AG20443 (cell line): ENCODE data around the gene ENPP1.

ENCODE experiments used
- DNase-seq: peaks from one replicate; pipeline ENCODE4 v3.0.0; 2012; ENCODE audit warnings: low spot score, mixed read lengths

ENPP1 gene

DNA sequence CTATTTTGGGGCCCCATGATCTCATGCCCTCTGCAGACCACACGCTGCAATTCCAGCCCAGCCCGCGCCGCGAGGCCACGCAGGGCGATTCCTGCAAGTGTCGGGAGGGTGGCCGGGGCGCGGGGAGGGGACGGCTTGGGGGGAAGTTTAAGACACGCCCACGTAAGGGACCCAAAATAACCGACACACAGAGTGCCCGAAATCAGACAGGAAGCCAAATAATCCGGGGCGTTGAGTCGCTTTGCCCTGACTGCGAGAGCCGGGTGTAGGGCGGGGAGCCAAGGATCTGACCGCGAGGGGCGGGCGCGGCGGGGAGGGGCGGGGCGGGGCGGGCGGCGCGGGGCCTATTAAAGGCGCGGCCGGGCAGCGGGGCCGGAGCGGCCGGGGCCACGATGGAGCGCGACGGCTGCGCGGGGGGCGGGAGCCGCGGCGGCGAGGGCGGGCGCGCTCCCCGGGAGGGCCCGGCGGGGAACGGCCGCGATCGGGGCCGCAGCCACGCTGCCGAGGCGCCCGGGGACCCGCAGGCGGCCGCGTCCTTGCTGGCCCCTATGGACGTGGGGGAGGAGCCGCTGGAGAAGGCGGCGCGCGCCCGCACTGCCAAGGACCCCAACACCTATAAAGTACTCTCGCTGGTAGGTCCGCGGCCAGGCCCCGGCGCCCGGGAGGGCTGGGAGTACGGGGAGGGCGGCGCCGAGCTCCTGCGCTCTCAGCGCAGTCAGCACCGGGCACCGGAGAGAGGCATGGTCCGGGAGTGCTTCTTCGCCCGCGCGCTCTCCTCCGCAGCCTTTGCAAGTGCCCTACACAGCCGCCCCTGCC lies at the start of gene ENPP1:
ENPP1 (plus strand) TSS at position 377 of the 816 bp plus-strand sequence; CDS start at position 393, 16 bp downstream.
- peak; percentile 92 for DNase-seq

DNA sequence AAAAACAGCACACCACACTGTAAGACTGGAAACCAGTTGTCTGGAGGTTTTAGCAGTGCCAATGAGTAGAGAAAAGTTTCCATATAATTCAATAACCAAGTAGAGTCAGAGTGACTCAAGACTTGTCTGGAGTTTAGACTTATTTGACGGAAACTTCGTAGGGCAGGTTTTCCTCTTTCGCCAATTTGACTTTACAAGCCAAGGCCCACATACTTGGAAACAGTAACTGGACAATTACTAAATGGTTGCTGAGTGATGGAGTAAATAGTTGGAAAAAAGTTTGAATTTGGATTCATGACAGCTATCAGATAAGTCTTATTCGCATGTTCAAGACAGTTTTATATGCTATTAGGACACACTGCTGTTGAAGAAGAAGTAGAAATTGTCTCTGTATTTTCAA lies 48.9 kb upstream of the ENPP1 start:
- DNase-seq = no peak

DNA sequence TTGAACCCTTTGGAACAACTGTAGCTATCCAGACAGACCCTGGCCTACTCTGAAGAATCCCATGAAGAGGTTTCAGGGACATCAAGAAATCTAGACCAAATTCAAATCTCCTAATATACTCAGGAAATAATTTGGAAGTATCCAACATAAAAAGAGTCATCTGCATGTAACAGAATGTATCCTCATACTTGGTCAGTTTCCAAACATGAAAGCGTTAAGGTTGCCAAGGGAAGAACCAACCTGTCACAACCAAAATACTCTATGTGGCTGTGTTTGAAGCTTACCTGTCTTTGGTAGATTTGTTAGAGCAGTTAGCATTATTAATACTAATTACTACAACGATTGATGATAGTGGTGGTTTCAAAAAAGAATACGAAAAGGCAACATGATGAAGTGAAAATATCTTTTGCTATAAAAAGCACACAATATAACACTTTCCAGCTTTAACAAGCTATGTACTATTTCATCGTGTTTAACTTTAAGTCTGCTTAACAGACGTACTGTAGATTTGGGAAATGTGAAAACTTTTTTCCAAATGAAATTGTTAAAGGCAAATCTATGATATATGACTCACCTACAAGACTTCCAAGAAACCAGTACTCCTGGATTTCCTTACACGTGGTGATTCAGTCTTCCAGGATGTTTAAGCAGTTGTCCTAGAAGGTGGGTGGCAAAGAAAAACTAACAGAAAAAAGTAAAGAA lies 46.6 kb upstream of the ENPP1 start:
- DNase-seq = peak; percentile 29

DNA sequence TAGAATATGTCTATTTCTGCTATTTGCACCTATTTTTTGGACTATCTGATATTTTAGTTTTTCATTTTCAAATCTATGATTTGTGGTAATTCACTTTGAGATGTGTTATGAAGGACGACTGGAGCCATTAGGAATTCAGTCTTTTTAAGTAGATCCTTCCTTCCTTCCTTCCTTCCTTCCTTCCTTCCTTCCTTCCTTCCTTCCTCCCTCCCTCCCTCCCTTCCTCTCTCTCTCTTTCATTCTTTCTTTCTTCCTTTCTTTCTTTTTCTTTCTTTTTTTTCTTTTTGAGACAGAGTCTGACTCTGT lies 46.1 kb upstream of the ENPP1 start:
- DNase-seq = no peak

DNA sequence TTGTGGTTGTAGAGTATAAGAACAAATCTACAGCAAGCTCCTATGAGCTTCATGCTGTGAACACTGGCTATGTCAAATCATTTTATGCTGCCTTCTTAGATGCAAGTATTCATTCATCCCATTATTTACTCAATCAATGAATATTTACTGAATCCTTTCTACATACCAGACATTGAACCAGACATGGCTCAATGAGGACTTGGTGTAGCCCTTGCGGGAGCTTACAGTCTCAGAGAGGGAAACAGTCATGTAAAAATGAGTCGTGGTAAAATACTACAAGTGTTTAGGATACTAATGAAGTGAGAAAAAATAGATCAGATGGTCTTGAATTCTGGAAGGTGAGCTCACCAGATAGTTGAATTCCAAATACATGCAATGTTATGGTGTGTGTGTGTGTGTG lies 44.8 kb upstream of the ENPP1 start:
- no peak for DNase-seq

DNA sequence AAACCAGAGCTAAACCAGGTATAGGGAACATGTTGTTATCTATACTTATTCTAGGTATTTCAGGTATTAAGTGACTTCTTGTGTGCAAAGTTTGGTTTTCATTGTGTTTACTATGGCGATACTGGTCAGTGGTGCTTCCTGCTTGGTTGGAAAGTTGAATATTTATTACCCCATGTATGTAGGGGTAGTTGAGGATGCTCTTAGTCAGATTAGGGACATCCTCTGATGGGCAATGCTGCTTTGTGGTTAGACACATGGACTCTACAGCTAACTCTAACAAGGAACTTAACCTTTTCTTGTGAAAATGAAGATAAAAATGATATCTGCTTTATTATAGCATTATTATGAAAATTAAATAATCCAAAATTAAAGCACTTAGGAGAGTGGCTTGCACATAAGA lies 44.1 kb upstream of the ENPP1 start:
- no peak for DNase-seq

DNA sequence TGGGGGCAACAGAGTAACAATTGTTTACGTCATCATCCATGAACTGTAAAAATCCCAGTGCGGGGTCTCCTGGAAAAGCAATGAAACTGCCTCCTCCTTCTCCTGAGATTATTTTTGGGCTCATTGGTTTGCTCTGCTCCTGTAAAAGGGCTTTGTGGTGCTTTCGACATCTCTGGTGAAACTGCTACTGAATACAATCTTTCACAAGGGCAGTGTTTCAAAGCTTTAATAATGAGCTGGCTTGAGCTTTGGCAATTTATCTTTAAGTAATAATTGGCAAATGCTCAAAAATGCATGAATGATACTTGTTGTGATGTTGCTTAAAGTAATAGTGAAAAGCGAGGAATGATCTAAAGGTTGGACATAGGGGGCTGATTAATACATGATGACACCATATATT lies 43.5 kb upstream of the ENPP1 start:
- DNase-seq = peak; percentile 24

DNA sequence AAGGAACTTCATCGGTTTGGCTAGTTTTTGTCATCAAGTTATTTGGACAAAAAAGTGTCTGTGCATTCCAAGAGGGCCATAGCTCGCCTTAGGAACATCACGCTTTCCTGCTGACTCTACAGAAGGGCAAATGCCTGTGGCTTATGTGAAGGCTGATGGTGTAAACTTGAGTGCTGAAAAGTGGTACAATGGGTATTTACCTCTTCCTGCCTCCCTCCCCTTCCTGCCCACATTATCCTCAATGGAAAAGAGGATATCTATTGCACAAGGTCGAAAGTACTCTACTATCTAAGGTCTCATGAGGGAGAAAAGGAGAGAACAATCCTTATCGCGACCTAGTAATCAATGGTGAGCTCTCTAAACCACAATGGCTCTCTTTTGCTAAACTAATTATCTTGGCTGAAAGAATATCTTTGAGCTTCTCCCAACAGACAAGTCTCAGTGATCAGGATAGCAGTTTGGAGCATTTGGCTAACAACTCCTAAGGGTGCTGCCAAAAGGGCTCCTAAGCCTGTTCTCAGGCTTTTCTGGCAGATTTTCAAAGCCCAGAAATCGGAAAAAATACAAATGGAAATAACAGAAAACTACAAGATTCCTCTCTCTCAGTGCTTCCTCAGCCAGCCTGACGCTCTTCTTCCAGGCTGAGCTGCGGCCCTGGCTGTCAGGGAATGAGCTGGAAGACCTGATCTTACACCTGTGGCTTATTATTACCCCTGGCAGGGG lies 42.6 kb upstream of the ENPP1 start:
- peak; percentile 85 for DNase-seq

DNA sequence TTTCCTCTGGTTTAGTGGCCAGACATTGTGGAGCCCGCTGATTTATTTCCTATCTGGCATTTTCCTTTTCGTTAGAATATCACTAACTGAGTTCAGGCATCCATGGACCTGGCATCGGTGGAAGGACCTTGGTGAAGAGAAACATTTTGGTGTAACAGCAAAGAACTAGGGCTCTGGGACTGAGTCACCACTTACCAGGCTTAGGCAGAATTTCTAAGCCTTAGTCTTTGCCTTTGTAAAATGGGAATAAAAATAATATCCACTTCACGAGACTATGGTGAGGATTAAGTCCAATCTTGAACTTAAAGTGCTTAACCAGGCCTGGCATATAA lies 42.0 kb upstream of the ENPP1 start:
- DNase-seq = peak; percentile 26

DNA sequence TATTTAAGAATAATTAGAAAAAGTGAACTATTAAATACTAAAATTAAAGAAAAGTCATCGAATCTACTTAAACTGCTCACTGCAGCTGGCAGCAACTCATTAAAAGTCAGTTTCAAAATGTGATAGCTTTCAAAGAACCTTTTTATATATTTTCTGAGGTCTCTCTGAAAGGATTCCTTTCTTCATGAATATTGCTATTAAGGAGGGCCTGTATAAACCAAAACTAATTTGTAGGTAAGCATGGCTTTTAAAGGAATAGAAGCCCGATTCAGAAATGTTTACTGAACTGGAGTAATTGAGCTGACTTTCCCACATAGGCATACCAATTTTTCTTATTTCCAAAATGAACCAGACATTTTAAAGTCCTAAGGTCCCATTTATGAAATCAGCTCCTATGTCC lies 41.2 kb upstream of the ENPP1 start:
- no peak for DNase-seq

DNA sequence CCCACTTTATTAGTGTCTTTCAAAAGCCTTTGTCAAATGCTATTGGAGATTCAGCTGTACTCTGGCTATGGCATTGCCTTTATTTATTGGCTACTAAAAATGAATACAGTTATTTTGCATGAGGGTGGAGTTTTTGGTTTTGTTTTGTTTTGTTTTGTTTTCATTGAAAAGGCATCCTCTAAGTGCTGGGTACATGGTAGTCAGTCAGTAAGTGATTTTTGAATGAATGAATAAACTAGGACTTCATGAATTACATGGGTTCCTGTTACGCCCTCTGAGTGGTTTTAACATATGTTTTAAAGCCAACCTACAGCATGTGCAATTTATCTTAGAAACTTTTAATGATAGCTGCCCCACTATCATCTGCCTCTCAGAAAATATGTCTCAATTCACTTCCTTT lies 38.9 kb upstream of the ENPP1 start:
- no peak for DNase-seq

DNA sequence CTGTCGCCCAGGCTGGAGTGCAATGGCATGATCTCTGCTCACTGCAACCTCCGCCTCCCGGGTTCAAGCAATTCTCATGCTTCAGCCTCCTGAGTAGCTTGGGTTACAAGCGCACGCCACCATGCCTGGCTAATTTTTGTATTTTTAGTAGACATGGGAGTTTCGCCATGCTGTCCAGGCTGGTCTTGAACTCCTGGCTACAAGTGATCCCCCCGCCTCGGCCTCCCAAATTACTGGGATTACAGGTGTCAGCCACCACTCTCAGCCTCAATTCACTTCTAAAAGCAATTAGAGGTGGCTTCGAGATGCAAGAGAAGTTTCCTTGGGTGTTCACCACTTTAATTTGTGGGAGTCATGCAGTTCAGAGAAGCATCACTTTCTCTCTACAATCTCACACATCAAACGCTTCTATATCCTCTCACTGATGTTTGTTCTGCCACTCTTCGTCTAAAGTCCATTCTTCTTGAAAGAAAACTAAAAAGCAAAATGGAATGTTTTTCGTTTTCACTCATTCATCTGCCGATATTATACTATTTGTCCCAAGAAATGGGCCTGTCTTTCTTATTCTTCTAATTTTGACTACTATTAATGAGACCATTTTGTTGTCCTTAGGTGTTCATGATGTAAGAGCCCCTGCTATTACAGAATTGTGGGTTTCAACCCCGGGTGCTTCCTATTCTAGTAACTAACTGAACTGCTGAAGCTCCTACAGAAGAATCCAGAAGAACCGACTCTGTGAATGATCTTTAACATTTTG lies 38.3 kb upstream of the ENPP1 start:
- DNase-seq = no peak

DNA sequence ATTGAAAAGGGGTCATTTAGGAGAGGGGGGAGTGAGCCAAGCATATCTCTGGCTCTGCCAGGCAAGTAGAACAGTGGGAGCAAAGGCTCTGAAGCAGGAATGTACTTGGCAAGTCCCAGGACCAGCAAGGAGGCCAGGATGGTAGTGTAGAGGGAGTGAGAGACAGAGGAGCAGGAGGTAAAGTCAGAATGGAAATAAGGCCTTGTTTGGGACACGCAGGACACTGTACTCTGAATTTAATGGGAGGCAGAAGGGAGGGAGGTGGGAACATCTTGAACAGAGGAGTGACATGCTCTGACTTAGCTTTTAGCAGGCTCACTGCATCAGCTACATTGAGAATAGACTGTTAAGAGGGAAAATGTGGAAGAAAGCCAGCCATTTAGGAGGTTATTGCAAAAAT lies 37.0 kb upstream of the ENPP1 start:
- no peak for DNase-seq

DNA sequence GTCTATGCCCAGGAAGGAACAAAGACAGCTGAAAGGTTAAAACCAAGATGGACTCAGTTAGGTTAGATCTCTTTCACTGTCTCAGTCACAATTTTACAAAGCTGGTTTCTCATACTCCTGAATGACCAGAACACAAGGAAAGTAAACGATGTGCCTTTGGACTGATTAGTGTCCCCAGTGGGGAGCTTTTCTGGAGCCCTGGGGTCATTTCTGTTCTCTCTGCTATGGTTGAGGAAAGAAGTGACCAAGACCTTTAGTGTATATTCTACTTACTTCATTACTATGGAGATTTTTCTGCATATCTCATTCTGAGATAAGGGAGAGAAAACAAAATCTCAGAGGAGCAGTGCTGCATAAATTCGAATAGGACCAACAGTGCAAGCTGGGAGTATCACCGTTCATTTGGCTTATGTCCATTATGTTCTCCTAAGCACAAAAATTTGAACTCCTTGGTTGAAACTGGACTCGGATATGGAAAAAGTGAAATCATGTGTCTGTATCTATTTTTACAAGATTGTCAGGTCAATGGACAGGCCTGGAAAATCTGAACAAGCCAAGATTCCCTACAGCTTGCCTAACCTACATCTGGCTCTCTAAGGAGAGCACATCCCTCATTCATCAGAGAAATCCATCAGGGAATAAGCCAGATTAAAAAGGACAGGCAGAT lies 34.4 kb upstream of the ENPP1 start:
- DNase-seq = no peak

DNA sequence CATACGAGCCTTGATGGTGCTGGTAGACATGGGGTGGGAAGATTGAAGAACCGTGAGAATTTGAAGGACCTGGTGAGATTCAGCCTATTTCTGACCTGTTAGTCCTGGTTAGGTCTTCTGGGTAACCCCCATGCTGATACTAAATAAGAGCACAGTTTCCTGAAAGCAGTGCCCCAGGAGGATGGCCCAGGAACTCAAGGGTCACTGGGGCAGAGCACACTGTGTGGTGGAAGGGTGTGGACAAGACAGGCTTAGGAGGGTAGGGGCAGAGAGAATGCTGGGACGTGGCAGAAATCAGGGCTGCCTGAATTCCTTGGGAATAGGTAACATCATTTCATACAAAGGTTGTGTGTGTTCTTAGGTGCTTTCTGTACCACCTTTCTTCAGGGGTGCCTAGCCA lies 31.9 kb upstream of the ENPP1 start:
- DNase-seq = no peak

DNA sequence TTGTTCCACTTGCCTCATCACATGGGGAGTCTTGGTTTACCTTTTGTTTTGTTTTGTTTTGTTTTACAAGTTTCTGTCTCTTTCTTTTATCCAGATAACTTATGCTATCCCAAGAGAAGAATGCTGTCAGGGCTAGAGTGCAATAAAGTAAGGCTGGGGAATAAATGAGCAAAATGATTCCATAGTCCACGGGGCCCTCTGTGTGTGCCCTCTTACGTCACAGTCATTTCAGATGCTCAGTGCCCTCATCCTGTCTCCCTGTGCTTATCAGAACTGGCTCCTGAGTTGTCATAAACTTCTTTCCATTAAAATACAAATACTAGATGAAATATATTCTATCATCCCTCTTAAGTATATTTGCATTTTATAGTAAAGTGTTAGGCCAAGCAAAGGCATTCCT lies 30.8 kb upstream of the ENPP1 start:
- DNase-seq = no peak

DNA sequence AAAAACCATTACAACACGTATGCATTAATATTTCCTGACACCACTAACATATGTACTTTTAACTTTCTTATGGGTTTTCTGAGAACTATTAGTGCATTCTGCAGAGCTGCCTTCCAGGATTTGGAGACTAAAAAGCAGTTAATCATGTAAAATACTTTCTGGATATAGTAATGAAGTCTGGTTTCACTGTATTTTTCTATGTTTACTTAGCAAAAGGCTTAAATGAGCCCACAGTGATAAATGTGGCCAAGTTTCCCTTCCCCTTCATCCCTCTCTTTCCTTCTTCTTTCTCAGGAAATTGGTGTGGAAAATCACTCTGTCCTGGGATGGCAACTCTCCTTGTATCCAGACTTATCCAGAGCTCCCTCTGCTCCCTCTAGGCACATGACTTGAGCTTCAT lies 29.7 kb upstream of the ENPP1 start:
- no peak for DNase-seq

DNA sequence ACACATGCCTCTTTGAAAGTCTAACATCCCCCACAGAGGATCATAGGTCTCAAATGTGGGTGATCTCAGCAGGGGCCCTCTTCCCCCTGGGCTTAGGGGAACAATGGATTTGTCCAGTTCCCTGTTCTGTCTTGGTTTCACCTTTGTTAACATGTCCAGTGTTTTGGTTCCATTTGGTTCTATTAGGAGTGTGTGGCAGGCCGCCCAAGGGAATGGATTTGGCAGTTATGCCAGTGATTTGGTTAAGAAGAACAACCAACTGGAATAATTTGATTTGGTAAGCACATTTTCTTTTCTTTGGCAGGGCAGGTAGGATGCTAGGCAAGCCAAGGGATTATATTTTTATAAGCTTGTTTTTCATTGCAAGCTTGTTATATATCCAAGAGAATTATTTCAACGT lies 28.5 kb upstream of the ENPP1 start:
- DNase-seq = no peak

DNA sequence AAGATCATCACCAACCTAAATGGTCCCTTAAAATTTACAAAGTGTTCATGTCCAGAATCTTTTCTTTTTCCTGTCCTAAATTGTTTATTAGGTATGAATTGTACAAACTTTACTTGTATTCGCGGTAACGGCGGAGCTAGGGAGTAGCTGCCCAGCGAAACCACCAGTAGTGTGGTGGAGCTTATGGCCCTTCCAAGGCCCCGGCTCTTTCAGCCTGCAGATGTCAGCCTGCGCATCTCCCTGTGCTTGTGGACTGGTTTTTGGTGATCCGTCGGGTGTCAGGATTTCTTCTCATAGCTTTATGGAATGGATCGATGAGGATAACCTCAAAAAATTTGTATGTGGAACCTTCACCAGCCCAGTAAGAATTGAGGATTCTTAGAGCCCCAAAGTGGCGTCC lies 27.2 kb upstream of the ENPP1 start:
- no peak for DNase-seq

DNA sequence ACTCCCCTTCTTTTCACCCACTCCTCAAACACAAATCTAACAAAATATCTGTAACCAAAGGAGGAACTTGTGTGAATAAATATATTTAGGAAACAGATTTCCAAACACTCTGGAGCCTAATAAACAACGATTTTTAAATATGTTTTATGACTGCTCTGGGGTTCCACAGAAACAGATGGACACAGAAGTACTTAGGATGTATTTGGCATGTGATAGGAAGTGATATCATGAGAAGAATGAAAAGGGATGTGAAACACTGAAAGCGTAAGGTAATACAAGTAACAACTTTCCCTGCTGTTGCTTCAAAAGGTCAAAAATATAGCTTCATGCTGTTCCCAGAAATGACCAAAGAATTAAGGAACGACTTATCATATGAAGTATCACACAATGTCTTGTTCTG lies 26.1 kb upstream of the ENPP1 start:
- DNase-seq = no peak

DNA sequence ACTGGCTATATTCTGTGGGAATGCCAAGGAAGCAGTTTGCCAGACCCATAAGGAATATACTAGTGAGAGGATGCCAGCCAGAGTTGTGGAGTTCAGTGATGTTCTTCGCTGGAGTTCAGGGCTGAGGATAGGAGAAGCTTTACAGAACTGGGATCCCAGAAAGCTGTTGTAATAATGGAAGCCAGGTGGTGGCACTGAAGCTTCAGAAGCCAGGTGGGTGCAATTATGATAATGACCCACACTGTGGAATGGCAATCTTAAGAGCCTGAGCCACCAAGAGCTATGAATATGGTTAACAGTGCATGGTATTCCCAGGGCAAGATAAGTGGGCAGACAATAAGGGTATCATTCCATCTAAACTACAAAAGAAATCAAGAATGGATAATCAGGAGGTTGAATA lies 25.1 kb upstream of the ENPP1 start:
- DNase-seq = no peak

DNA sequence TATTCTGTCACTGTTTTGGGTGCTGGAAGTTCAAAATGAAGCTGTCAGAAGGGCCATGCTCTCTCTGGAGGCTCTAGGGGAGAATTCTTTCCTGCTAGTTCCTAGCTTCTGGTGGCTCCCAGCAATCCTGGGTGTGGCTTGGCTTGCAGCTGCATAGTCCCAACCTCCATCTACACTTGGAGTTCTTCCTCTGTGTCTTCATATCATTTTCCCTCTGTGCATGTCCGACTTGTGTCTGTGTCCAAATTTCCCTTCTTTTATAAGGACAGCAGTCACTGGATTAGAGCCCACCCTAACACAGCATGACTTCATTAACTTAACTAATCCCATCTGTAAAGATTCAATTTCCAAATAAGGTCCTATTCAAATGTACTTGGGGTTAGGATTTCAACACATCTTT lies 23.3 kb upstream of the ENPP1 start:
- DNase-seq = peak; percentile 50
